Retinal pigment epithelial cell (primary cell): ENCODE measurements around the gene IL20RA.
A peak's percentile ranks its signal among the peaks of the same experiment; 100 is the strongest.

Source experiments
- DNase-seq: peaks from one replicate; pipeline ENCODE4 v3.0.0-alpha.2; 2010; ENCODE audit warnings: low read depth
- H3K4me3 ChIP-seq: 2 replicates; pipeline ENCODE4 v1.5.1; 2011; ENCODE audit warnings: mild to moderate bottlenecking, low read length, control low read depth, moderate library complexity
- CTCF ChIP-seq: conservative IDR thresholded peaks from 2 replicates; pipeline ENCODE4 v1.5.1; 2011; ENCODE audit warnings: low read depth, low read length, control low read depth, inconsistent platforms

The IL20RA gene

DNA sequence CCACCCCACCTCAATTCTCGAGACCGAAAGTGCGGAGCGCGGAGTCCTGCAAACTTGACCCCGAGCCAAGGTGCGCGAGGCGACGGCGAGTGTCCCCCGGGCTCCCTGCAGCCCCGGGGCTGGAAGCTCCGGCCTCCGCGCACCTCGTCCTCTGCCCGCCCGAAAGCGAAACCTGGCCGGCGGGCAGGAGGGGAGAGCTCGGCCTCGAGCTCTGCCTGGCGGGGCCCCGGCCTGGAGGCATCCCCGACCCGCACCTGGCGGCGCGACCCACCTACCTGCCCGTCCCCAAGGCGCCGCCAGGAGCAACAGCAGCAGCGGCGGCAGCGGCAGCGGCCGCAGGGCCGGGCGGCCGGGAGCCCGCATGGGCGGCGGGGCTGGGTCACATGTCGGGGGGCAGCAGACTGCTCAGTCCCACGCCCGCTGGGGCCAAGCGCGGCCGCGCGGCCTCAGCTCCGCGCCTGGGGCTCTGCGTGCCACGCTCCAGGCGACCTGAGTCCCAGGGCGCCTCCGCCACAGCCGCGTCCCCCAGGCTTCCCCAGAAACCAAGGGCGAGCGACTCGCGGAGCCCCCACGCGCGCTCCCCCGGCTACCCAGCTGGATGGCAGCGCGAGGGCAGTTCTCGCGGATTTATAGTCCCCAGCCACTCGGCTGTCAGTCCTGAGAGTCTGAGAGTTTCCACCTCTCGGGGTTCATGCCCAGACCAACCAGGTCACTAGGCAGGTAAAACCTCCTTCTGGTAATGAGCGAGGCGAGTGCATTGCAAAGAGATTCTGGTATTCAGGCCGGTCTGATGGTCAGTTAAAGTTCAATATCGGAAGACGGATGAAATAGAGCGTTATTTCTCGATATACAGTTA is at the start of gene IL20RA:
Gene IL20RA (minus strand): TSS at position 600 of the 856 bp plus-strand sequence. CDS start 237 bp downstream, at position 363.
- H3K4me3 ChIP-seq = peak within 1 kb of the TSS; percentile 67
- DNase-seq = no peak
- no peak for TF ChIP-seq CTCF

GRCh38 chr6:137093183-137094069 is 48.7 kb upstream of the IL20RA start:
- no peak for DNase-seq
- H3K4me3 ChIP-seq = no peak overlapping the region
- no peak for TF ChIP-seq CTCF

DNA sequence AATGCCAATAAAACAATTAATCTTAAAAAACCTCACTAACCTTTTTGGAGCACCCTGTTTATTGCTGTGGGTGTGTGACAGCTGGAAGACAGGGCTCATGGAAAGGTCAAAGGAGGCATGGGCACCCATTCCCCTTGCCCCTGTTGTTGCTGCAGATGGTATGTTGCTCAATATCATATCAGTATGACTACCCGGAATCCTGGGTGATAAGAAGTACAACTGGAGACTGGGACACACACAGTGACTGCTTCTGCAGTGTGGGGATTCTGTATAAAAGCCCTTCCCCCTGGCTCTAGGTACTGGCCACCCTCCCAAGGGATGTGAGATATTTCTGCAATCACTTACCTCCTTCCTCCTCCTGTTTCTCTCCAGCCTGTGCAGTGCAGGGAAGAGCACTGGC is 47.3 kb upstream of the IL20RA start:
- TF ChIP-seq CTCF = no peak
- no peak overlapping the region for H3K4me3 ChIP-seq
- no peak for DNase-seq

GRCh38 chr6:137089305-137089704 is 44.5 kb upstream of the IL20RA start:
- H3K4me3 ChIP-seq = no peak overlapping the region
- TF ChIP-seq CTCF = no peak
- no peak for DNase-seq

GRCh38 chr6:137087902-137088301 is 43.1 kb upstream of the IL20RA start:
- no peak for DNase-seq
- H3K4me3 ChIP-seq = no peak overlapping the region
- no peak for TF ChIP-seq CTCF

DNA sequence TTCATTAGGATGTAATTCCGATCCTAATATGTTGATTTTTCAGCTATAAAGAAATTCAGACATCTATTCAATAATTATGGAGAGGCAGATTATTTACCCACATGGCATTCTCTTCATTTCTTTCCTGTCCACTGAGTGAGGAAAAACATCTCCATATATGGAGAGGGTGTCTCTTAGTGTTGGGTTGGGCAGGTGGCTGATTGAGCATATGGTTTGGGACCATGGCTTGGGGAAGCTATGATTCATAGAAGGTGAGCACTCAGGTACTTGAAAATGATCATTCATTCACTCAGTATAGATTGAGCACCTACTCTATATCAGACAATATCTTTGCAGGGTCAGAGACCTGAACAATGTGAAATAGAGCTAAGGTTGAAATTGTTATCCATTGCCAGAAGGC is 41.3 kb upstream of the IL20RA start:
- no peak overlapping the region for H3K4me3 ChIP-seq
- TF ChIP-seq CTCF = no peak
- no peak for DNase-seq
